Measurements from ENCODE around the gene ADGRA1.

The ADGRA1 gene

GRCh38 chr10:133179651-133180050, 91.9 kb downstream of the ADGRA1 start:
- ChIA-PET CTCF (no interaction called here), POLR2A (no interaction called here)
- no peak for TF ChIP-seq CTCF (IDR thresholded peaks at IDR 0.05; ENCODE audit: insufficient read depth, low read length, missing control alignments)
- H3K4me3 ChIP-seq (ENCODE audit: low read depth, low read length), result no peak overlapping the region
- DNase-seq (ENCODE audit: low read depth, low spot score), result no peak

GRCh38 chr10:133180192-133180964, 92.7 kb downstream of the ADGRA1 start:
- no peak for DNase-seq (ENCODE audit: low read depth, low spot score)
- no peak overlapping the region for H3K4me3 ChIP-seq (ENCODE audit: low read depth, low read length)
- POLR2A ChIA-PET, result no interaction called here
- no peak for TF ChIP-seq CTCF (IDR thresholded peaks at IDR 0.05; ENCODE audit: insufficient read depth, low read length, missing control alignments)
- CTCF ChIA-PET, result no interaction called here

- no peak for DNase-seq (ENCODE audit: low read depth, low spot score)
- ChIA-PET CTCF (no interaction called here), POLR2A (no interaction called here)
- no peak overlapping the region for H3K4me3 ChIP-seq (ENCODE audit: low read depth, low read length)
- no peak for TF ChIP-seq CTCF (IDR thresholded peaks at IDR 0.05; ENCODE audit: insufficient read depth, low read length, missing control alignments)
Measured at GRCh38 chr10:133180965-133181639, 93.4 kb downstream of the ADGRA1 start.

Measured in AG04449 (cell line).